HG02943 (cell line): ENCODE results near the gene VIPR1.

Experiments
- ATAC-seq: cut with Tn5 transposase; IDR thresholded peaks from one replicate; pipeline ENCODE4 v1.9.1; 2021; ENCODE audit warnings: mild to moderate bottlenecking, low read depth, moderate library complexity; ENCODE audit not compliant: unreplicated experiment

The VIPR1 gene

DNA sequence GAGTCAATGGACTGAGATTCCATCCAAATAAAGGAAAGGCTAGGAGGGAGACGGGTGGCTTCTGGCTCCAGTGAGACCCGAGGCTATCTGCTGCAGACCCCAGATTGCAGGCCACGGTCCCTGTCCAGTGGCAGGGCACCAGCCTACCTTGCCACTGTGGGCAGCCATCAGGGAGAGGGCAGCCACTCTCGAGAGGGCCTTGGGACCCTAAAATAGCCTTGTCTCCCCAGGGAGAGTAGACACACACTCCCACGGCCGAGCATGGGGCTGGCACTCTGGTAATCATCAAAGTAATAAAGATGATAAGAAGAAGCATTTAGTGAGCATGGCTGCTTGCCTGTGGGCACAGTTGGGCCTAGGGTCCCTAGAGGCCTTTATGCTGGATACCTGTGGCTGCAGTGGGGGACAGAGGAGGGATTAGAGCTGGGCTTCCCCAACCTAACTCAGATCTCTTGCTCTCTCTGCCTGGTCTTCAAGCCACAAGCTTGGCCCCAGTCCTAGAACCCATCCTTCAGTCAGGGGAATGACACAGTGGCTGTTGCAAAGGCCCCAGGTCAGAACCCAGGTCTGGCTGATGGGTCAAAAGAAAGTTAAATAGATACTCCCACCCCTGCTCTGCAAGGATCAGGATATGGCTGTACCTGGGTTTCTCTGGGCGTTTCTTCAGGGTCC, 9.2 kb upstream of the VIPR1 start:
- no peak for ATAC-seq

DNA sequence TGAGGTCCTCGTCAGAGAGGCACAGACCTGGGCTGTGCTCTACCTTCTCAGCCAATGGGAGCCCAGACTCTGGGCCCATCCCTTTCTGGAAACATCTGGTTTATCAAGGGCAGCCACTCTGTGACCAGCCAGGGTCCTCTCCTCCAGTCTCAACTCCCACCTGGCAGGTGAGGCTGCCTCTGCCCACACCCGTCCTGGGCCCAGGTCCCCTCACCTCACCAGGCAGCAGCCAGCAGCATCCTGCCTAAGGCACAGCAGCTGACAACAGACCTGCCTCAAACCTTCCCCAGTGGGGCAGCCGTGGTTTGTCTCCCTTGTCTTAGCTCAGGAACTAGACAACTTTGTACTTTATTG, 8.7 kb upstream of the VIPR1 start:
- no peak for ATAC-seq

DNA sequence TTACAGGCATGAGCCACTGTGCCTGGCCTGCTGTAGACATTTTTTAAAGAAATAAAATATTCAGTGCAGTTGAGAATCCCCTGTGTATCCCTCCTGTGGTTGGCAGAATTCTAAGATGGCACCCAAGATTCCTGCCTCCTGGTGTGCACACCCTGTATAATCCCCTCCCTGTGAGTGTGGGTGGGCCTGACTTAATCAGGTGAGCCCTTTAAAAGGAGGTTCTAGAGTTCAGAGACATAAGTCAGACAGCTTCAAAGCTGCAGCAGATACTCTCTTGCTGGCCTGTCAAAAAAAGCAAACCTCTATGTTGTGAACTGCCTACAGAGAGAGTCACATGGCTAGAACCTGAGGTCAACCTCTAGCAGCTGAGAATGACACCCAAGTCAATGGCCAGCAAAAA, 7.0 kb upstream of the VIPR1 start:
- no peak for ATAC-seq

DNA sequence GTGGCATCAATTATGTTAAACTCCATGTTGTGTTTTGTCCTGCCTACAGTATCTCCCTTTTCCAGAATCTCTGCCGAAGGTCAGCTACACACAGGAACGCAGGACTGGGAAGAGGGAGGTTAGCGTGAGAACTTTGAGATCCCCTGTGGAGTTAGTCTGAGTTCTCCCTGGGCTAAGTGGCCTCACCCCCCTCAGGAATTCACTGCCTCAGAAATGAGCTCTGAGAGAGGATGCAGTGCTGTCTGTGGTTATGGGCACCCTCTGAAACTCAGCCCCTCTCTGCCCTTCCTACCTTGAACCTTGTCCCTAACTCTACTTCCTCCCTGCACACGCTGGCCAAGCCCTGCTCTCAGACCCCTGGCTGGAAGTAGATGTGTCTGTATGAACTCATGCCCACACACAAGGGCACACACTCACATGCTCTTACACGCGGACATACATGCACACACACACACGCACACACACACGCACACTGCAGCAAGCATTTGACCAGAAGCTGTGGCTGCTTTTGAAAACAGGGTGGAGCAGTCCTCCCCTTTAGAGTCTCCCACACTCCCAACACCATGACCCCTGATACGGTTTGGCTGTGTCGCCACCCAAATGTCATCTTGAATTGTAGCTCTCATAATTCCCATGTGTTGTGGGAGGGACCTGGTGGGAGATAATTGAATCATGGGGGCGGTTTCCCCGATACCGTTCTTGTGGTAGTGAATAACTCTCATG, 5.3 kb upstream of the VIPR1 start:
- no peak for ATAC-seq

DNA sequence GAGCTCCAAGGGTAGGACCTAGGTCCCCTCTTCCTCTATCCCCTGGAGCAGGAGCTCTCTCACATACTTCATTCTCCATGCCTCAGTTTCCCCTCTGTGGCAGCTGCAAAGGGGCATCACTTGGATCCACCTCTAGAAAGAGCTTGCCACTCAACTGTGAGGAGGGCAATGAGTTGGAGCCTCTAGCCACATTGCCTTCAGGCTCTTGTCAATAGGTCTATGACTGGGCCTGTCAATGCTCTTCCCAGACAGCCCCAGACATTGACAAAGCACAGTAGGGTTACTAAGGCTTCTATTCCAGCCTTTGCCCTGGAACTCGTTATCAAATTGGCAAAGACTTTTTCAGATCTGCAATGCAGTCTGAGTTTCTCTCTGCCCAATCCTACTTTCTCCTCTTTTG, 4.4 kb upstream of the VIPR1 start:
- ATAC-seq = no peak

DNA sequence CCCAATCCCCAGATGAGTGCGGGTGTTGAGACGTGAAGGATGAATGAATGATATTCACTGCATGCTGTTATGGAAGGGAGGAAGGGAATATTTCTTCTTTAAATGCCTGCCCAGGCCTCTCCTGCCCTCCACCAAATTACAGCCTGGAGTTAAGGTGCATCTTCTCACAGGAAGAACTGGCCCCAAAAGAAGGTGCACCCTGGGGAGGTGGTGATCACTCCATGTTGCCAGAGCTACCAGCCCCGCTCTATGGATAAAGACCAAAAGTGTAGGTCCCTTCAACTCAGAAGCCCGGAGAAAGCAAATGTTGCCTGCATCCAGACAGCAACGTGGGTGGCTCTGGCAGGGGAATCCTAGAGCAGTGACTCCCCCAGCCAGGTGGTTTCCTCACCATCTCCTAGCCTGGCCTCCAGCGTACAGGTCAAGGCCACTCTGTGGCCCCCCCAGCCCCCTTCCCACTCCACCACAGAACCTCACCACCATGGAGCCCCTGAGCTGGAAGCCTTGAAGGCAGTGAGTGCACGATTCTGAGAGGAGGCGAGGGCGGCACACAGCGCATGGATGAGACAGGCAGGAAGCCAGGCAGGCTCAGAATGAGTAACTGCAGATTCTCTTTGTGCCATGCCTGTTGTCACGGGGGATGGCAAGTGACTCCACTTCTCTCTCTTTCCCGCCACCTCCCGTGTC, 3.5 kb upstream of the VIPR1 start:
- no peak for ATAC-seq

DNA sequence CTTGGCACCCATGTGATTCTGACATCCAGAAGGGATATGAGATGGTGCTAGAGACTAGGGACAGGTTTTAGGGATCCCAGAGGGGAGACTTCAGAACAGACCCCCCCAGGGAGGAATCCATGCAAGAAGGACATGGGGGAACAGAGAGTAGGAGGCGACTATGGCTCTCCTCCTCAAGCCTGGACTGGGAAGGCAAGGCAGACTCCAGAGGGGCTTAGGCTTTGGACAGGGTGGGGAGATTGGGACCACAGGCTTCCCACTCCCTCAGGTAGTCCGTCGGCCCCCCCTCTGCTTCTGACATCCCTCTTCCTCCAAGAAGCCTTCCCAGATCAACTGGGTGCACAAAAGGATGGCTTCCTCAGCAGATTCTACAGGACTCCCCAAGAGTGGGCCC, 3.0 kb upstream of the VIPR1 start:
- ATAC-seq = no peak

DNA sequence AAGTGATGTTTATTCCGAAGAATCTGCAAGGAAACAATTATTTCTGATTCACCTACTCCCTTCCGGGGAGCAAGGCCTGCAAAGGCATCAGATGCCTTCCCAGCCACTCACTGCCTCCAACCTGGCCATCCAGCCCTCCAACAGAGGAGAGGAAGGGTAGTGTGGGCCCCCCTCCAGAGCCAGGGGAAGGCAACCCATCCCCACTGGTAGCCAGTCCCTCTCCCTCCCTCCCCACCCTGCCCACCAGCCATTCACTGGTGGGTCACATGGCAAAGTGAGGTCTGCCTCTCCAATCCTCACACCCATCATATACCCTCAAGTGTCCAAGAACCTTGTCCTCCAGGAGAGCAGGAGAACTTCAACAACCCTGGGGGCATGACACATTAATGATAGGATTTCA, 2.4 kb upstream of the VIPR1 start:
- no peak for ATAC-seq

DNA sequence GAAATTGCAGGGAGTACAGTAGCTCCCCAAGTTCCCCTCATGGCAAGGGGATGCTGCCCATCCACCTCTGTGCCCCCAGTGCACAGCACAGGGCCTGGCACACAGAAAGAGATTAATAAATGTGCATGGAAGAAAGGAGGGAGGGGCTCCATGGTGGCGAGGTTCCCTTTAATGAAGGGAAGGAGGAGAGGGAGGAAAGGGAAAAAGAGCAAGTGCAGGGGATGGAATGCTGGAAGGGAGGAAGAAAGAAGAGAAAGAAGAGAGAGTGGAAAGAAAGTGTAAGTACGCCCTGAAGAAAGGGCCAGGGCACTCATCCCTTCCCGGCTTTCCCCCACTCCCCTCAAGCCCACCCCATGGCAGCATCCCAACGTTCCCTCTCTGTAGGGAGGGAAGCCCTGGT, 1.5 kb upstream of the VIPR1 start:
- no peak for ATAC-seq

DNA sequence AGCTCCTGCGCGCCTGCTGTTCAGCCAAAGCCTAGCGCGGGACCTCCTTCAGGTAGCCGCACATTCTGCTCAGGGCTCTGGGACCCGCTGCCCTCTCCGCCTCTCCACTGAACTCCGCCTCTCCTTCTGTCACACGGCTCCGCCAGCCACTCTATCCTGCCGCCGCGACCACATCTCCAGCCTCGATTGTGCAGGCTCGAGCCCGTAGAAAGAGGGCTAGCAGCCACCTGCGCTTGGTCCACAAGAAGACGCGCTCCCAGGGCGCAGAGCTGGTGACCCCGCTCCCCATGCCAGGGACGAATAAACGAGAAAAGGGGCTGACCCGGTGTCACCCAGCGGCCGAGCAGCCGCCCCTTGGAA, 1.1 kb upstream of the VIPR1 start:
- no peak for ATAC-seq

DNA sequence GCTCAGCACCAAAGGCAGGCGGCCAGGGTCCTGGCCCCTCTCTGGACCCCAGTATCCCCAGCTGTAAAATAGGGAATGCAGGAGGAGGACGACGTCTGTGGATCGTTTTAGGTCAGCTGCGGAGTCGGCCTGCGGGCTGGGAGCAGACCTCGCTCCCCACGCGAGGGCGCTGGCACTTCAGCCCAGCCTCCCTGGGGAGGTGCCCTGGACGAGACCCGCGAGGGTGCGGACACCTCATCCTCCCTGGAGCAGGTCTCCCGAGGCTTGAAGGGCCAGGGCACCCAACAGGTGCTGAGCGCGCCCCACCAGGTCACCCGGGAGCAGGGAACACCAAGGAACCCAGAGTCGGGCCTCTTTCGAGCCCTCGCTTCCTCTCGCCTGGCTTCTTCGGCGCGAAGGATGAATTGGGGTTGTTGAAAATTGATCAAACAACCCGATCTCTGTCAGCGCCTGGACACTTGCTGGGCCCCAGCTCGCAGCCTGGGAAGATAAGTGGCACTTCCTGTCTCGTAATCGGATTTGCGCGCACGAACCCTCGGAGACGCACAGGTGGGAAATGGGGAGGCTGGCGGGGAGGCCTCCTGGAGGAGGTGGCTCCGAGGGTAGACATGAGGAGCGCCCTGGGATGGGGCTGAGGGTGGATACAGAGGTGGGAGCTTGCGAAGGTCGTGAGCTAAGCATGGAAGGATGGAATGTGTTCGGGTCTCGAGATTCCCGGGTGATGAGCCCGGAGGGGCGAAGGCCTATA, 588 bp upstream of the VIPR1 start:
- no peak for ATAC-seq

DNA sequence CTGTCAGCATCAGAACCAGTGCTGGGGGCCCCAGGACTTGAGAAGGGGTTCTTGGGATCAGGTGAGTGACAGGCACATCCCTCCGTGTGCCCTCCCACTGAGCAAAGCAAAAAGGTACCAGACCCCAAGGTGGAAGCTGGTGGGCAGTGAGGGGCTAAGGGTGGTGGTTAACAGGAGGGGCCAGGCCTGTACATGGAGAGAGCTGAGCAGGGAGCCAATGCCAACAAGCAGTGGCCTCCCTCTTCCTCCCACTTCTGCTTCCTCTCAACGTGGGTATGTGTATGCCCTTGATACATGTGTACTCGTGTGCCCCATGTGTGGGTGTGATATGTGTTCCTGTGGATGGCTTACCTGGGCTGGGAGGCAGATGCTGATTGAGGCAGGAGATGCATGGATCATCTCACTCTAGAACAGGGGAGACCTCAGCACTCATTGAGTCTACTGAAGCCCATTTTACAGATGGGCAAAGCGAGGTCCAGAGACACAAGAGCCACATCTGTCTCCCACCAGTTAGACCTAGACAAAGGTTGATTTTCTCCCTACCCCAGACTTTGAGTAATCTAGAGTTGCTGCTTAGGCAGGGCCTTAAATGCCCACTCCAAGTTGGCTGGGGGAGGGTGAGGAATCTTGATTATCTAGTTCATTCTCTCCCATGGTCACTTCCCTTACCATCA, 945 bp downstream of the VIPR1 start:
- no peak for ATAC-seq

DNA sequence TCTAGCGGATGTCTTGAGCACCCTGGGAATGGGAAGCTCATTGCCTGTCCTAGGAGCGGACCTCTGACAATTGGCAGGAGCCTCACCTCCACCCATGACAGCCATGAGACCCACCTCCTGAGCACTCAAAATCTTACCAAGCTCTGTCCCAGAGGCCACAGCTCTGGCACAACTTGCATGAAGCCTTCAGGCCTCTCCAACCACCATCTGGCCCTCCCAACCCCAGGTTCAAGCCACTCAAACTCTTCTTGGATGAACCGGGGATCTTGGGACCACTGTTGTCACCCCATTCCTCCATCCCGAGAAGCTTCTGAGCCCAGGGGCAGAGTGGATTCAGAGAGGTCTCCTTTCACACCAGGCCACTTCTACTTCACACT, 1.5 kb downstream of the VIPR1 start:
- ATAC-seq = no peak

DNA sequence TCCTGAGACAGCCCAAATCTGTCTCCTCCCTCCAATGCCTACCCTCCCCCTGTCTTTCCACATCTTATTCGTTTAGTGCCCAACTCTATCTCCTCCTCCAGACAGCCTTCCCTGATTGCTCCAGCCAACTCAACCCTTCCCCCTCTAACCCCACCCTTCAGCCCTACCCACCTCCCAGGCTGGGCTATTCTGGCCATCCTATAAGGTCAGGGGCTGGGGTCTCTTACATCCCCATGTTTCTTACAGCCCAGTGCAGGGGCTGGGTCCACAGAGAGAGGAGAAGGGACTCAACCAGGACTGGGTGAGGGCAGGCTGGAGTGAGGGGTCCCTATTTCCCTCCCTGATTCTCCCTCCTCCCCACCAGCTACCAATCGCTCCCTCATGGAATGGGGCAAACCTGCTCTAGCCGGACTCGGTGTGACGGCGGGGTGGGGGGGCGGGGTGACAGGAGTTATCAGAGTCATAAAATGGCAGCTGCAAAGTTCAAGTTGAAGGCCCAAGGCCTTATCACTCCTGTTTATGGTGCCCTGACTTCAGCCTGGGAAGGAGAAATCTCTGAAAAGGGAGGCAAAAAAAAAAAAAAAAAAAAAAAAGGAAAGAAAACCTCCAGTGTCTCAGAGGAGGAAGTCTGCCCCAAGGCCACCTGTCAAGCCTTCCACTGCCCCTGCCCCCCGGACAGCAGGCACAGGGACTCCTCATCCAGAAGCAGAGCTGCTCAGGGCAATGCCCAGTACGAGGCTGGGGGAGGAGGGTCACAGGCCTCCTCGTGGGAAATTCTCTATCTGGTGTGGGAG, 2.1 kb downstream of the VIPR1 start:
- ATAC-seq = no peak

DNA sequence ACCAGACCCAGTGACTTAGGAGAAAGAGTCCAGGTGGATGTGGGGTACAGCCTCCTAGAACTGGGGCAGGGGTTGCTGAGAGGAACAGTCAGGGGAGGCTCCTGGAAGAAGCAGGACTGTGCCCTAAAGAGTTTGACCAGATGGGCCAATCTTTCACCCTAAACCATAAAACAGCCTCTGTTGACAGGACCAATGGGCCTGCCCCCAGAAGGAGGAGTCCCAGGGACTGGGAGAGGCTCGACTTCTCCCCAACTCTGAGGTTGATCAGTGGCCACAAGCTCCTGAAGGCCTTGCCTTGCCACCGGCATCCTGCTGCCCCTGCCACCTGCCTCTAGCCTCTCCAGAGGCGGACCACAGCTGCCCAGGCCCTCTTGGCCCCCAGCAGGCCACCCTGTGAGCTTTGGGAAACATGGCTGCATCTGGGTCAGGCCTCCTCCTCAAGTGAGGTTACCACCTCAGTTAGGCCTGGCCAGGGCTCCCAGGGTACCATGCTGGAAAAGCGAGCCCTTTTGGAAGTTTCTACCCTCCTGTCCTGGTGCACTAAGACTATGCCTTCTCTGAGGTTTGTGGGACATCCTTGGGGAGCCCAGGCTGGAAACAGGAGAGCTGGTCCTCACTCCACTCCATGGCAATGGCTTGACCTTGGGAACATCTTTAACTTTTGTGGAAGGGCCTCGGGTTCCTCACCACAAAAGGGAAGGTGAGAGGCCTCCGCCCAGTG, 2.8 kb downstream of the VIPR1 start:
- no peak for ATAC-seq

DNA sequence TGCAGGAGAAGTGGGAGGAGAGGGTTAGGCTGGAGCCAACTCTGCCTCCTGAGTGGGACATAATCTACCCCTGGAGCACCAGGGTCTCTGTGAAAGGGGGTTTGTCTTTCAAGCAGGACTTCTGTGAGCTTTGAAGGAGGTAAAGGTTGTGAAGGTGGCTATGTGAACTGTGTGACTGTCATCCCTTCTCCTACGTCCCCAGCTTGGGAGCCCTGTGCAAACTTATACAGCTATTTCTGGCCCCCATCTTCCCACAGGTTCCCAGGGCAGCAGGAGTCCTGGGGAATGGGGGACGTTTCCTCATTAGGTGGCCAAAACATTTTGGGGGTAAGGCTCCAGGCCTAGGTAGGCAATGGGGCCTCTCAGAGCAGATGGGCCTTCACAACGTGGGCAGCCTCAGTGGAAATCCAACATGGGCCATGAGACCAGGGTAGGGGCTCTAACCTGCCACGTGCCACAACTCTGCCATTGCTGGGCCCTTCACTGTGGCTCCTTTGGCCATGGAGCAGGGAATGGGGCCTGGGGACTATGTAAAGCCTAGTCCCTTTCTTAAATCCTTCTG, 3.5 kb downstream of the VIPR1 start:
- no peak for ATAC-seq

DNA sequence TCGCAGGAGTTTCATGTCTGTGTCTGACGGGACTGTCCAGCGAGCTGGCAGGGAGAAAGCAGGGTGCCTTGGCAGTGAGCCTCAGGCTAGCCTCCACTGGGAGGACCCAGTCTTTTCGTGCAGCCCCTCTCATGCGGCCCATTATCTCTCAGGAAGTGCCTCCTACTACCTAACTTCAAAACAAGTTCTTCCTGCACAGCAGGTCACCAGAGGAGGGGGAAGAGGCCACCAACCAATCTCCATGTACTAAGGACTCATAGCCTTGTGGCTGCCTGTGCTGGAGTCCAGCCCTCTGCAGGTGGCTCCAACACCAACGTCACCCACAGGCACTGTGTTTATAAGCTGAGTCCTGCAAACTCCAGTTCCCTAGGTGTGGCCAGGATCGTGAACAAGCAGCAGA, 4.8 kb downstream of the VIPR1 start:
- ATAC-seq = no peak

DNA sequence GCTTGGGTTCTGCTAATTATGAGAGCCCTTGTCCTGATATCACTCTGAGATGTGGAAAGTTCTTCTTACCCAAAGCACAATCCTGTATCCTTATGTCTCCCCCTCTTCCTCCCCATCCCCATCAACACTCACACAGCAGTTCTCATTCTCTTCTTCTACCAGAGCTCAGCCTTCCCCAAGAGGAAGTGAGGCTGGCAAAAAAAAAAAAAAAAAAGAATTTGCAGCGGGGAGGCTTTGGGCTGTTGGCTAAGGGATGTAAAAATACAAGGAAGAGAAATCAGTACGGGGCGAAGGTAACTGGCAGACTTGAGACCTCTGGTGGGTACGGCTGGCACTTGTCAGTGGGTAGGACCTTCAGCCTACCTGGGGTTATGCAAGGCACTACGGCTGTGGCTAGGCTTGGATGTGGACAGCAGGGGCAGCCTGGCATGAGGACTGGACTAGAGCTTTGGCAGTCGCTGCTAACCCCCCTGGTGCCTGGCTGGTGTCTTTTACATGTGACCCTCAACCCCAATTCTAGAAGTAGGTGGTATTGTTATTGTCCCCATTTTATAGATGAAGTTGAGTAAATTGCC, 5.4 kb downstream of the VIPR1 start:
- no peak for ATAC-seq

DNA sequence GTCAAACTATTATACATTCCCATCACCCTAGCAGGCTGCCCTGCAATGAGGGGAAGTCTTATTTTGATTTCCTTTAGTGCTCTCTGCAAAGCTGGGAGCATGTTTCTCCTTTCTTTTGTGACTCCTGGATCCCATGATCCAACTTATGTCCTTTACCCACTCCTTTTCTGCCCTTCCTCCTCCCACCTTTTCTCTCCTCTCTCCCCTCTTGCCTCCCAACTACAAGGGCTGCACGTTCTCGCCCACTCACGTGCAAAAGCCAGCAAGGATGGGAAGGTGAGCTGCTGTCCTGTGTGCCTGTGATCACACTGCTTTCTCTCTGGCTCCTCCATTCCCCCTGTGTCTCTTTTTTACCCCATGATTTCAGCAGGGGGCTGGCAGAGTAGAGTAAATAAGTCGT, 6.1 kb downstream of the VIPR1 start:
- no peak for ATAC-seq
